ENCODE results near the gene POLG2. TPM values are rescaled to one million over a fixed set of nuclear protein-coding genes. Genes with fewer than 3 reads are reported as not detected.

The POLG2 gene
- total and polyA plus RNA-seq, 8 donors = 4.8 to 12.9 (median 7.6) TPM

GRCh38 chr17:64537488-64537887, 40.6 kb upstream of the POLG2 start:
- Histone ChIP-seq H3K27me3 (no peaks in the 10 kb centered on the region), H3K27ac (no peak overlapping the region), H3K36me3 (peaks cover 0 to 43% (median 22%) of the 10 kb centered on the region in 3 donors), H3K4me1 (no peaks in the 10 kb centered on the region), H3K4me3 (no peak overlapping the region), H3K9me3 (no peaks in the 10 kb centered on the region)
- DNase-seq = no peak
- TF ChIP-seq CTCF (IDR thresholded peaks at IDR 0.05) = no peak
- no peak for ATAC-seq
- no peak for FAIRE-seq
- WGBS, 2 donors = 76 to 84% methylated on average over 5 of the region's 5 CpGs
- intact Hi-C loops (cut with DNase I) = no loop called here

- no peak for FAIRE-seq
- H3K4me1 ChIP-seq = no peaks in the 10 kb centered on the region
- WGBS, 2 donors = 84 to 89% methylated on average over 2 of the region's 2 CpGs
- no peak overlapping the region for H3K27ac ChIP-seq
- H3K36me3 ChIP-seq = peaks cover 0 to 48% (median 26%) of the 10 kb centered on the region in 3 donors
- DNase-seq = no peak
- no peak overlapping the region for H3K4me3 ChIP-seq
- H3K27me3 ChIP-seq = no peaks in the 10 kb centered on the region
- intact Hi-C loops (cut with DNase I) = no loop called here
- TF ChIP-seq CTCF (IDR thresholded peaks at IDR 0.05) = no peak
- no peak for ATAC-seq
- H3K9me3 ChIP-seq = no peaks in the 10 kb centered on the region
Measured at GRCh38 chr17:64536913-64537312, 40.1 kb upstream of the POLG2 start.

- no peak overlapping the region for H3K4me3 ChIP-seq
- no peak overlapping the region for H3K27ac ChIP-seq
- WGBS, 2 donors = 80 to 82% methylated on average over 6 of the region's 6 CpGs
- H3K9me3 ChIP-seq = no peaks in the 10 kb centered on the region
- no peak for DNase-seq
- H3K36me3 ChIP-seq = peaks cover 0 to 58% (median 33%) of the 10 kb centered on the region in 3 donors
- intact Hi-C loops (cut with DNase I) = no loop called here
- H3K27me3 ChIP-seq = no peaks in the 10 kb centered on the region
- no peak for ATAC-seq
- no peak for TF ChIP-seq CTCF (IDR thresholded peaks at IDR 0.05)
- peaks cover 0 to 6% (median 0%) of the 10 kb centered on the region in 3 donors for H3K4me1 ChIP-seq
- no peak for FAIRE-seq
Measured at GRCh38 chr17:64535357-64535756, 38.5 kb upstream of the POLG2 start.

GRCh38 chr17:64534187-64534586, 37.3 kb upstream of the POLG2 start:
- no peak for FAIRE-seq
- Histone ChIP-seq H3K4me3 (no peak overlapping the region), H3K36me3 (peaks cover 7 to 70% (median 41%) of the 10 kb centered on the region in 3 donors), H3K4me1 (peaks cover 0 to 6% (median 0%) of the 10 kb centered on the region in 3 donors), H3K9me3 (no peaks in the 10 kb centered on the region), H3K27ac (no peak overlapping the region), H3K27me3 (no peaks in the 10 kb centered on the region)
- no peak for TF ChIP-seq CTCF (IDR thresholded peaks at IDR 0.05)
- DNase-seq = no peak
- peak in 3 of 4 donors; percentile 23 to 43 (median 27) for ATAC-seq
- intact Hi-C loops (cut with DNase I) = no loop called here
- 88 to 92% methylated on average over 3 of the region's 3 CpGs for WGBS, 2 donors

DNA sequence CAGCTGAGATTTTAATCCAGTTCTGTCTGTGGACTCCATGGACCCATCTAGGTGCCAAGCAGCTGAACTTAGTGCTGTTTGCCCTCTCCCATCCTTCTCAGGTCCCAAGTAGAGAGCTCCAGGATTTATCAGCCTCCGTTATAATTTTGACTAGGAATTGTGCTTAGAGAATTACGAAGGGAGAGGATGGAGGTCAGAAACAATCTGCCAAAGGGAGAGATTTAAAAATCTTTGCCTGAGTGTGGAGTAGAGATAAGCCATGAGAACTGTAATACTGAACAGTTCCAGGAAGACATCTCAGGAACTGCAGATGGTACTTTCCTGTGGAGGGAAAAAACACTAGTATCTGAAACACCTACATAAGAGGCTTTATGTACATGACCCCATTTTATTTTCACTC, 36.9 kb upstream of the POLG2 start:
- no peak for ATAC-seq
- Histone ChIP-seq H3K27me3 (no peaks in the 10 kb centered on the region), H3K36me3 (peaks cover 8 to 72% (median 46%) of the 10 kb centered on the region in 3 donors), H3K9me3 (no peaks in the 10 kb centered on the region), H3K4me1 (peaks cover 0 to 6% (median 0%) of the 10 kb centered on the region in 3 donors), H3K4me3 (no peak overlapping the region), H3K27ac (no peak overlapping the region)
- WGBS, 2 donors = 89% methylated on average over 2 of the region's 2 CpGs
- intact Hi-C loops (cut with DNase I) = no loop called here
- no peak for TF ChIP-seq CTCF (IDR thresholded peaks at IDR 0.05)
- FAIRE-seq = no peak
- no peak for DNase-seq
